ENCODE measurements around the gene DOCK2. TPM values are rescaled to one million over a fixed set of nuclear protein-coding genes. Genes with fewer than 3 reads are reported as not detected.
A peak's percentile ranks its signal among the peaks of the same experiment; 100 is the strongest.

The DOCK2 gene
- polyA plus RNA-seq, 1 of the 3 experiments (the other 2 are of a cell fraction), result 3.8 TPM

- ChIA-PET CTCF (interaction anchor here (1.2 kb wide), 1 partner anchor 30 kb away, joined by 3 read pairs; no protein-coding TSS in a partner anchor), POLR2A (no interaction called here)
- TF ChIP-seq MXI1 (IDR thresholded peaks at IDR 0.05; ENCODE audit: low read depth, low read length) (no peak), GATA2 (CRISPR knock-in tag; IDR thresholded peaks at IDR 0.05) (no peak), FOSL2 (IDR thresholded peaks at IDR 0.05; ENCODE audit: borderline replicate concordance, low read depth) (peak; percentile 83; the same call in 1 of the 2 replicates), RFX5 (IDR thresholded peaks at IDR 0.05; ENCODE audit: low read length) (no peak), TCF12 (IDR thresholded peaks at IDR 0.05) (peak; percentile 47), PBX3 (IDR thresholded peaks at IDR 0.05) (peak; percentile 33; the same call in 1 of the 2 replicates), MAX (IDR thresholded peaks at IDR 0.05; ENCODE audit: low read depth) (0 out of 2 replicates have a peak, but pooled peaks have one; percentile 45), USF1 (IDR thresholded peaks at IDR 0.05; ENCODE audit: borderline replicate concordance, low read depth) (no peak), JUND (IDR thresholded peaks at IDR 0.05) (peak; percentile 77), RAD21 (IDR thresholded peaks at IDR 0.05; ENCODE audit: low read length) (no peak), FOXM1 (IDR thresholded peaks at IDR 0.05; ENCODE audit: low read depth) (no peak), SIN3A (IDR thresholded peaks at IDR 0.05; ENCODE audit: borderline replicate concordance, low read depth, low read length) (no peak), CTCF (IDR thresholded peaks at IDR 0.05) (no peak), EP300 (IDR thresholded peaks at IDR 0.05; ENCODE audit: borderline replicate concordance in 1 of 2, low read depth in 1 of 2, low read length in 1 of 2) (0 out of 4 replicates have a peak, but pooled peaks of 1 of the 2 experiments have one; percentile 17)
- TF ChIP-seq, protein P1, sequence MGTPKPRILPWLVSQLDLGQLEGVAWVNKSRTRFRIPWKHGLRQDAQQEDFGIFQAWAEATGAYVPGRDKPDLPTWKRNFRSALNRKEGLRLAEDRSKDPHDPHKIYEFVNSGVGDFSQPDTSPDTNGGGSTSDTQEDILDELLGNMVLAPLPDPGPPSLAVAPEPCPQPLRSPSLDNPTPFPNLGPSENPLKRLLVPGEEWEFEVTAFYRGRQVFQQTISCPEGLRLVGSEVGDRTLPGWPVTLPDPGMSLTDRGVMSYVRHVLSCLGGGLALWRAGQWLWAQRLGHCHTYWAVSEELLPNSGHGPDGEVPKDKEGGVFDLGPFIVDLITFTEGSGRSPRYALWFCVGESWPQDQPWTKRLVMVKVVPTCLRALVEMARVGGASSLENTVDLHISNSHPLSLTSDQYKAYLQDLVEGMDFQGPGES (IDR thresholded peaks at IDR 0.05; ENCODE audit: low read depth, low read length), result no peak
- Histone ChIP-seq H3K79me2 (ENCODE audit: insufficient read depth) (no peaks in the 10 kb centered on the region), H3K9me2 (no peaks in the 10 kb centered on the region), H3K36me3 (replicated peaks in 1 of 2; ENCODE audit: control insufficient read depth in 1 of 2, insufficient read depth in 2 of 2, low read length in 1 of 2) (peaks cover 0 to 12% of the 10 kb centered on the region in 2 experiments), H4K20me1 (ENCODE audit: insufficient read depth) (no peaks in the 10 kb centered on the region), H3K9ac (no peak overlapping the region), H3K4me2 (no peak overlapping the region; the same call in 1 of the 2 replicates), H3K27ac (ENCODE audit: low read depth in 2 of 2, low read length in 1 of 2) (peak overlapping the region; percentile 25 to 63; a peak in 3 of 4 replicates), H2AFZ (ENCODE audit: low read depth) (no peak overlapping the region), H3K4me3 (ENCODE audit: low read depth in 2 of 2, low read length in 1 of 2) (no peak overlapping the region), H3K4me1 (ENCODE audit: control insufficient read depth in 1 of 2, insufficient read depth in 2 of 2, low read depth in 1 of 2, low read length in 1 of 2) (peaks cover 0 to 4% of the 10 kb centered on the region in 2 experiments; a peak in 1 of 4 replicates), H3K27me3 (ENCODE audit: insufficient read depth) (no peaks in the 10 kb centered on the region), H3F3A (replicated peaks; ENCODE audit: insufficient read depth) (peaks cover 13% of the 10 kb centered on the region), H3K9me3 (no peaks in the 10 kb centered on the region)
- WGBS (ENCODE audit: low lambda C conversion rate), result 13% methylated on average over 2 of the region's 2 CpGs
- DNase-seq, result no peak
Observed at GRCh38 chr5:169856571-169856970, 219.5 kb downstream of the DOCK2 start.

All from SK-N-SH (cell line).